Uterus (tissue), 2 donors: ENCODE data around the gene HIRA.

Experiments
- CTCF ChIP-seq, 4 experiments: fragments of 200-600 bp in 2 of 4; fragments of 450-650 bp in 2 of 4; sonication (generic) in 2 of 4; IDR thresholded peaks; one replicate each; pipeline ENCODE4 v1.5.1; 2016 to 2019; ENCODE audit warnings: antibody characterized with exemption in 4 of 4, mild to moderate bottlenecking in 2 of 4, moderate library complexity in 1 of 4
- POLR2A ChIP-seq, 2 donors: fragments of 450-650 bp; IDR thresholded peaks; one replicate each; pipeline ENCODE4 v1.6.1; 2016; ENCODE audit warnings: antibody characterized with exemption in 2 of 2, mild to moderate bottlenecking in 1 of 2, moderate library complexity in 1 of 2

GRCh38 chr22:19398206-19398605 is 33.3 kb downstream of the HIRA start:
- TF ChIP-seq CTCF (IDR thresholded peaks at IDR 0.05): no peak
- no peak for TF ChIP-seq POLR2A (IDR thresholded peaks at IDR 0.05)
